Inflammatory macrophage (primary cell): ENCODE data around the gene FLT1.
A peak's percentile ranks its signal among the peaks of the same experiment; 100 is the strongest.

Experiments
- DNase-seq, 2 donors: peaks; one replicate each; pipeline ENCODE4 v3.0.0-alpha.2; 2020 to 2022

FLT1 gene

DNA sequence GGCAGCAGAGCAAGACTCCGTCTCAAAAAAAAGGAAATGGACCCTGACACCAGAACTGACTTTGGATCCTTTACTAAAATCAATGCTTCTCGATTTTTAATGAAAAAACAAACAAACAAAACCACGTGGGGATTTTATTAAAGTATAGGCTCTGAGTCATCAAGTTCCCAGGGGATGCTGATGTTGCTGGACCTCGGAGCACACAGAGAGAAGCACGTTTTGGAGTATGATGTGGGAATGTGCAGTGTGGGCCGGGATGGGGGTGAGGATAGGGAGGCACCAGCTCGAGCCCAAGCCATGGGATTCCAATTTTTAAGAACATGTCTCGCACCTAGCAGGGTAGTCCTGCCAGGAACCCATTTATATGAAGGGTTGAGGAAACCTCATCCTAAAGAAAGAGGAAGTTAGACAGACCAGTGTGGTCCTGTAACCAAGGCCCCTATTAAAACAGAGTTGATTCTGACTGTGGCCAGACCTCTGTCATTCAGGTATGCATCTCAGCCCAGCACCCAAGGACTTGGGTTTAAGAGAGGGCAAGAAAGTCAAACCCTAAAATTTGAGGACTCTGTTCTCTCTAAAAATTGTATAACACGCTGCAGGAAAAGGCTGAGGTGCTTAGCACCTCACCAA is 6.4 kb downstream of the FLT1 start:
- DNase-seq: no peak

DNA sequence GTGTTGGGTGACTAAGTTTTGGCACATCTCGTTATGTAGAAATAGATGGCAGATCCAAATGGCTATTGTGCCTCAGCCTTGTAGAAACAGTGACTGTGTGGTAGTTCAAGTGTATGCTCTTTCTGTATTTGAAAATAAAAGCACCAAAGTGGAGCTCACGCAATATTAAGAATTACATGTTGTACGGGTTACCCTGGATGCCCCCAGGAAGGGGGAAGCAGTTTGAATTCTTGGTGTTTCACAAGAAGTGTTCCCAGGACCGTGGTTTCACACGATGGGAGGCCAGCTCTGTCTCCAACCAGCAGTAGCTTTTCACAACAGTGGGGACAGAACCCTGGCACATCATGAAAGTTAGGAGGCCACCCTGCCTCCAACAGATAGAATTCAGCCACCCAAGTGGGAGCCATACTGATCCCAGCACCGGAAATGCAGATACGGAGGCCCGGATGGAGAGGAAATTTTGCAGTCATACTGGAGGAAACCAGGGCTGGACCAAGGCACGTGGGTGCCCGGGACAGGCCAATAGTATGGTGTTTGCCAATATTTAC is 8.9 kb downstream of the FLT1 start:
- peak; percentile 37 to 39 for DNase-seq

DNA sequence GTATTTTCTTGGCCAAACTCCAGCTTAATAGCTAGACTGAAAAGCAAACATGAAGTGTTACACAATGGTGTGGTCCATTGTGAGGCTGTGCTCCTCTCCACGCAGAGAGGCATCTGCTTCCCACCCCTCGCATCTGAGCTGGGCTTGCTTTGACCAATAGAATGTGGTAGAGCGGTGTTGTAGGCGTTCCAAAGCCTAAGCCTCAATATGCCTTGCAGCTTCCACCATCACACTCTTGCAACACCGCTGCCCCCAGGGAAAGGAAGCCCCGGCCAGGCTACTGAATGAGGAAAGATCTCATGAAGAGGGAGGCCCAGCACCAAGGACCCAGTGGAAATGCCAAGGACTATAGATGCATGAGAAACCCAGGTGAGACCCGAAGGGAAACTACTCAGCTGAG is 9.4 kb downstream of the FLT1 start:
- DNase-seq: peak; percentile 23 to 30

DNA sequence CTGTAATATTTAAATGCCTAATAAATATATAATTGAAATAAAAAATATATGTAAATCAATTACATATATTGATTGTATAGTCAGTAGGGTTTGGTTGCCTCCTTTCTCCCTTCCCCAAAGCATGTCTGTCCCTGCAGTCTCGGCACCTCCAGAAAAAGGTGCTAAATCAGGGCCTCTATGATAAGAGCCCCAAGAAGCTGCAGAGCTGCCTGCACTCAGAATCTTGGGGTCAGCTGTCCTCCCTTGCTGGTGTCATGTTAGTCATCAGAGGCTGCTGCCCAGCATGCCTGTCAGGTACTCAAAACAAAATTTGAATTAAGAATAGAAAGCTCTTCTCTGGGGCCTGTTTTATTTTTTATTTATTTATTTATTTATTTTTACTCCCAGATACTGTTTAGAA is 9.8 kb downstream of the FLT1 start:
- DNase-seq: no peak

DNA sequence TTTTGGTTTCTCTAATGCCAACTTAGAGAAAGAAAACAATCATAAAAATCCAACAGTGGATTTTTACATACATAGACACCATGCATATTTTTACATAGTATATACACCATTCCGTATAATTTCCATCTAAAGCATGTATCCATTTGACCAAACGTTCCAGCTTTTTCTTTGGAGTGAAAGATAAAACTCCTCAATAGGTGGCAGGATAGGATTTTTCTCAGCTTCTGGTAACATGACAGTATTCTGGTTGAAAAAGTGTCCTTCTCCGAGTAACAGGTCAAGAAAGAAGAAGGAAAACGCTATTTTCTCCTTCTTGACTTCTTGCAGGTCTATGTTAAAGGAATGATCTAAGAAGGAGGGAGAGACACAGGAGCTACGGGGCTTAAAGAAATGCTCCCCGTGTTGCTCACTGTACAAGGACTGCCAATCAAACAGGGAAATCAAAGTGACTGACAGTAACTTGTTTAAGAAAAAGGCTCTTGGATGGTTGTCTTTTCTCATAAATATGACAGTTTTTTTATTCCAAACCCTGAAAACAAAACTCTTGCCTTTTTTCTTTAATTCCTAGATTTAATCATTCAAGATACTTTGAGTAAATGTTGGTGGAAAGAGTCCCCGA is 11.5 kb downstream of the FLT1 start:
- no peak for DNase-seq

DNA sequence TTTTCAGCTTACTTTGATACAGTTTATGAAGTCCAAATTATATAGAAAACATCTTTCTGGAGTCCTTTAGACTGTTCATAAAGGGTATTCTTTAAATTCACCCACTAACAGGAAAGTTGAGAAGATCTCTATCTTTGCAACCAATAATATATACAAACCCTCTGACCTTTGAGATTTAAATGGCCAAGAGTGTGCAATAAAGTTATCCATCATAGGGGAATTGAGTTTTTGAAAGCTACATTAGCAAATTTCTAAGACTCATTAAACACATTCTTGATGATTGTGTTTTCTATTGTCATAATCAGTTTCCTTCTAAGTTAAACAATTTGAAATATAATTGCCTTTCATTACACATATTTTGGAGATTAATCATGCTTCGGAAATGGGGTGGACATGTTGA is 15.9 kb downstream of the FLT1 start:
- DNase-seq: no peak

DNA sequence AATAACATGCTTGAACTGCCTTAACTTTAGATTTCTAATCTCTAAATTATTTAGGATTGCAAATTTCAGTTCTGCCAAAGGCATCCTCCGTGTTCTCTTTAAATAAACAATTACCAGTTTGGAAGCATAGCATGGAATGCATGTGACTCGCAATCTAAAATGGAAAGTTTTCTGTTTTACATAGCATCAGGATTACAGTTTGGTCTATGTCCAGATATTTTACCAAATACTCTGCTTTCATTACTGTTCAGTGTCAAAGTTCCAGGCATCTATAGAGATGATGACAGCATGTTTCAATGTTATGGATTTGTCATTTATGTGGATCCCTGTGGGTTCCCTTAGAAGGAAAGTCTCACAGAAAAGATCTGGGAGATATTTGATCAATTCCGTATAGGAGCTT is 16.8 kb downstream of the FLT1 start:
- no peak for DNase-seq

- no peak for DNase-seq
Measured at GRCh38 chr13:28477709-28477973, 17.3 kb downstream of the FLT1 start.

DNA sequence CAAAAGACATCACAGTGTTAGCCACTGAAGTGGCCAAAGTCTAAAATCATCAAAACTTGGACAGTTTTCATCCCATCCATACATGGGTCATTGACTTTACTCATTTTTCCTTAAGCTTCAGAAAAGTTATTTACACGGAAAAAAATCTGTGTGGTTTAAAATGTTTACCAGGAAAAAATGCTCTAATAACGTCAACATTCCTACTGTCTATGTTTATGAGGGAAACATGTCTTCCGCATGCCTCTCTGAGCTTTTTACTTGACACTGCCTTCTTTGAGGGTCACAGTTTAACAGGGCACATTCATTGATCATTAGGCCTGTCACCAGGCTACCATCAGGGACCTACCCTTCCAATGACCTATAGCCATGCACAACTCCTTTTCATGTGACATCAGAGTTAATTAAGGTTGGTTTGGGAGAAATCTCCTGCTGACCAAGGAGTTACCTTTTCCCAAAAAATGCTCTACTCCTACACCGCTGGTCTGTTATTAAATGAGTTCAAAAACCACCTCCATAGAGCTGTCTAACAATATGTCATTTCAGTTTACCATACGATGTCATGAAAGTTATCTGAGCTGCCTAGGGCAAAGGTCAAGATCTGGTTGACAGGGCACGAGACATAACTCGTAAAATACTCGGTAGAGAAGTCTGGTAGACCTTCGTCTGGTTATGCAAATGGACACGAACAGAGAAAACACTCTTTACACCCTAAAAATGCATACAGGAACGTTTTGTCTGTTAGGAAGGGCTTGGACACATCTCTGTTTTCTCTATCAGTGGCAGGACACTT is 17.8 kb downstream of the FLT1 start:
- DNase-seq: no peak

GRCh38 chr13:28475916-28476725 is 18.8 kb downstream of the FLT1 start:
- peak; percentile 70 to 72 for DNase-seq

GRCh38 chr13:28474491-28475134 is 20.3 kb downstream of the FLT1 start:
- peak in 1 of 2 donors; percentile 44 for DNase-seq

- no peak for DNase-seq
Measured at GRCh38 chr13:28473044-28473443, 21.9 kb downstream of the FLT1 start.

DNA sequence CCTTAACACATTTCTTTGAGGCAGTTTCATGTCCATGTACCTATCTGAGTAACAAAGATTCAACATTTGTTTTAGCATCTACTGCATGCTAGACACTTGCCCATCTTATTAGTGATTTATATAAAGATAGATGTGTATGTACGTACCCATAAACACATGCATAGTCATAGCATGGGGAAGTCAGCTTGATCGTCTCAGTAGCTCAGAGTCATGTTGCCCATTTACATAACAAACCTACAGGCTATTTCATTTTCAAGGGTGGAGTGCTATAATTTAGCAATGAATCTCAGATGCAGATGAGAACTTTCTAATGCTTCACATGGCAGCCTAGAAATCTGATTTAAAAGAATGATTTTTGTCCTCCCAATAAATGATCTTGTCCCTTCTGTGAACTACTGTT is 23.5 kb downstream of the FLT1 start:
- peak; percentile 70 to 72 for DNase-seq

DNA sequence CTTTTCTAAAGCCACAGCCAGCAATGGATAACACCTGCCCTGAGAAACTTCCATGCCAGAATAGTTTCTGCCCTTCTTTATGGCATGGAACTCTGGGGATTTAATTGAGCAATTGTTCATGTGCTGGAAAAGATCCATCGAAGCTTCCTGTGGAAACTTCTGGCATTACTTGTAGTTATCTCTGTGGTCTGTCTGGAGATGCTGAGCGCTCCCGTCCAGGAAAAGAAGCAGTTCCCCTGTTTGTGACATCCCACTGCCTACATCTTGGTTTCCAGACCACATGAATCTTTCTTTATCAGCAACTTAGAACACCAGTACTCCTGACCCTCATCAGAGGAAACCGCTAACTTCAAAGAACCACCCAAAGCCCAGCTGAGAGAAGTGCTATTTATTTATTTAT is 24.6 kb downstream of the FLT1 start:
- DNase-seq: peak; percentile 25 to 44

DNA sequence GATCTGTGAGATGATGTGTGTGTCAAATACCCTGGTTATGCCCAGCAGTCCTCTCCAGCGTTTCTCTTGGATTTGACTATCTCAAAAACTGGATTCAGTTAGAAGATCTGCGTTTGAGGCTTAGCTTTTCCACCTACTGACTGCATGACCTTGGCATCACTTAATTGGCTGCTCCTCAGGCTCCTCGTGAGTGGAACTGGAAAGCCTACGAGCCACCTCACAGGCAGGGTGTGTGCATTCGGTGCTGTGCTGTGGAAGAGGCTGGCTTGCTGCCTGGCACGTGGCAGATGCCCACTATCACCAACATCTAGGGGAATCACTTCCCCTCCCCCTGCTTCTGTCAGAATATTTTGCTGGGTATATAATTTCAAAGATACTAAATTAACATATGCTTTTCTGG is 25.6 kb downstream of the FLT1 start:
- no peak for DNase-seq

GRCh38 chr13:28468023-28468915 is 26.7 kb downstream of the FLT1 start:
- DNase-seq: peak; percentile 95 to 100

DNA sequence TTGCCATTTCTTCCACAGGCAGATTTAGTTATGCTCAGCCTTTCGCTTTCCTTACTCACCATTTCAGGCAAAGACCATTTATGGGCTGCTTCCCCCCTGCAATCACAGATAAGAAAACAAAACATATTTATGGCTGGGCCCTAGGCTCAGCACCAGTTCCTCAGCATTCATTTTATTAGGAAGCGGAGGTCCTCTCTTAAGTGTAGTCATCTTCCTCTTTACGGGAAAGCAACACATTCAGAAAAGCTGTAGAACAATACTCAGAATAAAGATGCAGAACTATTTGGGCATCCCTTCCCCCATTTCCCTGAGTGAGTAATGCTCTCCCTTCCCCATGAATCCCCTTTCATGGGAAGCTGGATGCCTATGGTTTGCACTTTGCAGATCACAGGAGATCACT is 27.9 kb downstream of the FLT1 start:
- peak; percentile 56 to 59 for DNase-seq

DNA sequence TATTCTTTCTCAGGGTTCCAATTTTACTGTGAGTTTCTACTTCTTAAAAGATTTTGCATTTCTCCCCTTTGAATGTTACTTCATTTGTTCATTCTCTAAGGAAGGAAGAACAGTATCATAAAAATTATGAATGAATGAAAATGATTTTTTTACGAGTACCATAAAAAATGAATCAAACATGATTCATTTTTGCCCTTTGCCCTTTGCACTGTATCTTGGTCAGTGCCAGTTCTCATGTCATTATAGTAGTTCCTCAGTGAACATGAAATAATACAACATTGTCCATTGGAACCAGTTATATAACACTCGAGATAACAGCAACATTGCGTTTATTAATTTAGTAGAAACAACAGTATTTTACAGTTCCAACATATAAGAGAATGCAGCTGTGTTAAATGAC is 28.8 kb downstream of the FLT1 start:
- DNase-seq: no peak

GRCh38 chr13:28464861-28465460 is 30.0 kb downstream of the FLT1 start:
- peak; percentile 22 to 50 for DNase-seq

DNA sequence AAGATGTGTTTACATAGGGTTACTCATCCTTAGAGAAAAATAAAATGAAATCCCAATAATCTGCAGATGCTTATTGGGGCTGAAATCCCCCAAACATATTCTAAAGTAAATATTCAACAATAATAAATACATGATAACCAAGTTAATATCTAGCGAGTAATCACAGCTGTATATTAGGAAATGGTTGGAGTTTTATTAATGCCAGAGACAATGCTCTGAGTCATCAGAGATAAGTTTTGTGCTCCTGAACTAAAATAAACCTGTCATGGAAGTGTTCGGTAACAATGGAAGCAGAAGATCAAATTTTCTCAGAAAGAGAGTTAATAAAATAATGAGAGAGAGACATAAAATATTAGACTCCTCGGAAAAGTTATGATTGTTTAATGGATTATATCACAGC is 31.4 kb downstream of the FLT1 start:
- DNase-seq: no peak

GRCh38 chr13:28459911-28460310 is 35.0 kb downstream of the FLT1 start:
- no peak for DNase-seq
